HG02763 (cell line): ENCODE data around the gene P4HA2.

Experiments
- ATAC-seq: cut with Tn5 transposase; IDR thresholded peaks from one replicate; pipeline ENCODE4 v1.9.1; 2021; ENCODE audit warnings: mild to moderate bottlenecking, moderate library complexity; ENCODE audit not compliant: unreplicated experiment

Gene P4HA2

GRCh38 chr5:132226516-132227234 is 978 bp downstream of the P4HA2 start:
- ATAC-seq, result no peak

- no peak for ATAC-seq
These were observed 2.3 kb downstream of the P4HA2 start for GRCh38 chr5:132225165-132226032.

- ATAC-seq, result no peak
These were observed 2.9 kb downstream of the P4HA2 start for GRCh38 chr5:132224716-132225115.

- no peak for ATAC-seq
These were observed 3.8 kb downstream of the P4HA2 start for GRCh38 chr5:132223861-132224260.

GRCh38 chr5:132222649-132223038 is 5.0 kb downstream of the P4HA2 start:
- ATAC-seq, result peak; percentile 54

- peak; percentile 8 for ATAC-seq
These were observed 5.6 kb downstream of the P4HA2 start for GRCh38 chr5:132221781-132222648.

GRCh38 chr5:132220491-132220890 is 7.2 kb downstream of the P4HA2 start:
- no peak for ATAC-seq

GRCh38 chr5:132219981-132220380 is 7.7 kb downstream of the P4HA2 start:
- ATAC-seq, result no peak

GRCh38 chr5:132219289-132219970 is 8.2 kb downstream of the P4HA2 start:
- ATAC-seq, result no peak

GRCh38 chr5:132218321-132218720 is 9.3 kb downstream of the P4HA2 start:
- no peak for ATAC-seq

- ATAC-seq, result no peak
These were observed 12.3 kb downstream of the P4HA2 start for GRCh38 chr5:132215329-132215728.

GRCh38 chr5:132214491-132214890 is 13.2 kb downstream of the P4HA2 start:
- ATAC-seq, result no peak

GRCh38 chr5:132213666-132214065 is 14.0 kb downstream of the P4HA2 start:
- ATAC-seq, result no peak

- no peak for ATAC-seq
These were observed 15.9 kb downstream of the P4HA2 start for GRCh38 chr5:132211787-132212186.

- no peak for ATAC-seq
These were observed 16.7 kb downstream of the P4HA2 start for GRCh38 chr5:132210944-132211343.

GRCh38 chr5:132209901-132210545 is 17.6 kb downstream of the P4HA2 start:
- no peak for ATAC-seq

GRCh38 chr5:132209131-132209530 is 18.5 kb downstream of the P4HA2 start:
- no peak for ATAC-seq

GRCh38 chr5:132207778-132208177 is 19.9 kb downstream of the P4HA2 start:
- no peak for ATAC-seq

GRCh38 chr5:132206782-132207181 is 20.9 kb downstream of the P4HA2 start:
- no peak for ATAC-seq
